Testis (tissue), 2 donors: ENCODE data around the gene SPTBN4.

ENCODE experiments used
- POLR2A ChIP-seq: fragments of 450-650 bp; IDR thresholded peaks from one replicate; pipeline ENCODE4 v1.6.1; 2017; ENCODE audit warnings: antibody characterized with exemption, mild to moderate bottlenecking, moderate library complexity
- TF ChIP-seq, protein P1 (sequence below), 3 experiments: fragments of 450-650 bp in 2 of 3; fragments of 200-600 bp in 1 of 3; sonication (generic) in 1 of 3; IDR thresholded peaks; one replicate each; pipeline ENCODE4 v1.5.1; 2016 to 2019; ENCODE audit warnings: antibody characterized with exemption in 3 of 3, mild to moderate bottlenecking in 2 of 3, moderate library complexity in 1 of 3

DNA sequence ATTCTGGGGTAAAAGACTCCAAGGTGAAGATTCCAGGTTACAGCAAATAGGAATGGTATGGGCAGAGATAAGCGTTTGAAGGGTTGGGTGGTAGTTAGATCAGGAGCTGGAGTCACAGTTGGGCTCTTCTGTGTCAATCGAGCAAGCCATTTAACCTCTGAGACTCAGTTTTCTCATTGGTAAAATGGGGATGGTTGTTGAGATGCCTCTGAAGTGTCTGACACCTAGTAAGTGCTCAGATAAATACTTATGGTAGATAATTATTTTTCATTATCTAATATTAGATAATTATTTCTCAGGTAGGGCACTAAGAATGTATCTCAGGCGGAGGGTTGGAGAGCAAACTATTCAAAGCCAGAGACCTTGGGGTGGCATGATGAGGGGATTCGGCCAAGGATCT lies 142.2 kb downstream of the SPTBN4 start:
- TF ChIP-seq, protein P1, sequence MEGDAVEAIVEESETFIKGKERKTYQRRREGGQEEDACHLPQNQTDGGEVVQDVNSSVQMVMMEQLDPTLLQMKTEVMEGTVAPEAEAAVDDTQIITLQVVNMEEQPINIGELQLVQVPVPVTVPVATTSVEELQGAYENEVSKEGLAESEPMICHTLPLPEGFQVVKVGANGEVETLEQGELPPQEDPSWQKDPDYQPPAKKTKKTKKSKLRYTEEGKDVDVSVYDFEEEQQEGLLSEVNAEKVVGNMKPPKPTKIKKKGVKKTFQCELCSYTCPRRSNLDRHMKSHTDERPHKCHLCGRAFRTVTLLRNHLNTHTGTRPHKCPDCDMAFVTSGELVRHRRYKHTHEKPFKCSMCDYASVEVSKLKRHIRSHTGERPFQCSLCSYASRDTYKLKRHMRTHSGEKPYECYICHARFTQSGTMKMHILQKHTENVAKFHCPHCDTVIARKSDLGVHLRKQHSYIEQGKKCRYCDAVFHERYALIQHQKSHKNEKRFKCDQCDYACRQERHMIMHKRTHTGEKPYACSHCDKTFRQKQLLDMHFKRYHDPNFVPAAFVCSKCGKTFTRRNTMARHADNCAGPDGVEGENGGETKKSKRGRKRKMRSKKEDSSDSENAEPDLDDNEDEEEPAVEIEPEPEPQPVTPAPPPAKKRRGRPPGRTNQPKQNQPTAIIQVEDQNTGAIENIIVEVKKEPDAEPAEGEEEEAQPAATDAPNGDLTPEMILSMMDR (IDR thresholded peaks at IDR 0.05), result no peak
- TF ChIP-seq POLR2A, result no peak
